ENCODE results near the gene PIM3. TPM values are rescaled to one million over a fixed set of nuclear protein-coding genes. Genes with fewer than 3 reads are reported as not detected.

The PIM3 gene
- total RNA-seq, 4 donors from 2014 or later: 31.7 to 106 (median 53.6) TPM

DNA sequence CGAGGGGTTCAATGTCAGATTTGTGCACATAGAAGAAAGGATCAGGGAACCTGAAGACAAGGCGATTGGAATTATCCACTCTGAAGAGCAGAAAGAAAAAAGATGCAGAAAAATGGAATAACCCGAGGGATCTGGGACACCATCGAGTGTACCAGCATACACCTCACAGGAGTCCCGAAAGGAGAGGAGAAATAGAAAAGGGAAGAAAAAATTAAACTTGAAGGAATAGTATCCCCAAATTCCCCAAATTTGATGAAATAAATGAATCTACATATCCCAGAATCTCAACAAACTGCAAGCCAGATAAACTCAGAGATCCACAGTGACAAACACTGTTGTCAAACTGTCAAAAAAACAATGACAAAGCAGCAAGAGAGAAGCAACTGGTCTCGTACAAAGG lies 30.6 kb downstream of the PIM3 start:
- H3K9me3 ChIP-seq: peaks cover 0 to 9% of the 10 kb centered on the region in 2 donors
- intact Hi-C loops (cut with DNase I; ENCODE audit: low total_unique reads): no loop called here
- TF ChIP-seq, protein P1, sequence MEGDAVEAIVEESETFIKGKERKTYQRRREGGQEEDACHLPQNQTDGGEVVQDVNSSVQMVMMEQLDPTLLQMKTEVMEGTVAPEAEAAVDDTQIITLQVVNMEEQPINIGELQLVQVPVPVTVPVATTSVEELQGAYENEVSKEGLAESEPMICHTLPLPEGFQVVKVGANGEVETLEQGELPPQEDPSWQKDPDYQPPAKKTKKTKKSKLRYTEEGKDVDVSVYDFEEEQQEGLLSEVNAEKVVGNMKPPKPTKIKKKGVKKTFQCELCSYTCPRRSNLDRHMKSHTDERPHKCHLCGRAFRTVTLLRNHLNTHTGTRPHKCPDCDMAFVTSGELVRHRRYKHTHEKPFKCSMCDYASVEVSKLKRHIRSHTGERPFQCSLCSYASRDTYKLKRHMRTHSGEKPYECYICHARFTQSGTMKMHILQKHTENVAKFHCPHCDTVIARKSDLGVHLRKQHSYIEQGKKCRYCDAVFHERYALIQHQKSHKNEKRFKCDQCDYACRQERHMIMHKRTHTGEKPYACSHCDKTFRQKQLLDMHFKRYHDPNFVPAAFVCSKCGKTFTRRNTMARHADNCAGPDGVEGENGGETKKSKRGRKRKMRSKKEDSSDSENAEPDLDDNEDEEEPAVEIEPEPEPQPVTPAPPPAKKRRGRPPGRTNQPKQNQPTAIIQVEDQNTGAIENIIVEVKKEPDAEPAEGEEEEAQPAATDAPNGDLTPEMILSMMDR (IDR thresholded peaks at IDR 0.05): no peak
- TF ChIP-seq POLR2A (IDR thresholded peaks at IDR 0.05): no peak
- no peaks in the 10 kb centered on the region for H3K36me3 ChIP-seq
- no peak overlapping the region for H3K4me3 ChIP-seq
- H3K4me1 ChIP-seq: no peaks in the 10 kb centered on the region
- no peak for DNase-seq
- H3K27ac ChIP-seq: no peak overlapping the region
- no peaks in the 10 kb centered on the region for H3K27me3 ChIP-seq

GRCh38 chr22:49991907-49992533 lies 31.4 kb downstream of the PIM3 start:
- TF ChIP-seq, protein P1 (IDR thresholded peaks at IDR 0.05): no peak
- no peak for TF ChIP-seq POLR2A (IDR thresholded peaks at IDR 0.05)
- Histone ChIP-seq H3K9me3 (peaks cover 0 to 9% of the 10 kb centered on the region in 2 donors), H3K27ac (no peak overlapping the region), H3K4me1 (no peaks in the 10 kb centered on the region), H3K4me3 (no peak overlapping the region), H3K27me3 (no peaks in the 10 kb centered on the region), H3K36me3 (no peaks in the 10 kb centered on the region)
- intact Hi-C loops (cut with DNase I; ENCODE audit: low total_unique reads): no loop called here
- no peak for DNase-seq

DNA sequence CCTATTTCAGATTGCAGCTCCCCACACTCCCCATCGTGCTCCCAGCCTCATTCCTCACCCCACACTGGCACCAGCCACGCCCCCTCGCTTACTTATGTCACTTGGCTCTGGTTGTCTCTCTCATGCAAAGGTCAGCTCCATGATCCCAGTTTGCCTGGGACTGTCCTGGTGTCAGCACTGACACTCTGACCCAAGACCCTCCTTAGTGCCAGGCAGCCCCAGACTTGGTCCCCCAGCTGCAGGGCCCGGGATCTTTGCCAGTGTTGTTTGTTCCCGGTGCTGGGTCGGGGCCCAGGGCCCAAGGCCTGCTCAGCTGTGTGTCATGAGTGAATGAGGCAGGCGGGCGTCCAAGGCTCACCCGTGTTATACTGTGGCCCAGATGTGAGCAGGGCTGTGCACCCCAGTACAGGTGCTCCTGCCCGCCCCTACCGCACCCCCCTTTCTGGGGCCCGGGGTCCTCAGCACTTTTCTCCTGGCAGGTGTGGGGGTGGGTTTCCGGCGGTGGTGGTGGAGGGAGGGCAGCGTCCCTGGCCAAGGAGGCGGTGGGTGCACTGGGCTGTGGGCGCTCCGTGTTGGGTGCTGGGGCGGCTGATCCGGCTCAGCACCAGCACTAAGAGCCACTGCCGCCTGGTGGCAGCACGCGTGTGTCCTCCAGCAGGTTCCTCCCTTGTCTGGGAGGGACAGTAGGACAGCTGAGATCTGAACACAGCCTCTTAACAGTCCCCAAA lies 32.5 kb downstream of the PIM3 start:
- intact Hi-C loops (cut with DNase I; ENCODE audit: low total_unique reads): no loop called here

GRCh38 chr22:49993649-49994360 lies 33.2 kb downstream of the PIM3 start:
- no peak for DNase-seq

More for the DNA sequence above, 32.5 kb downstream of the PIM3 start:
- Histone ChIP-seq H3K36me3 (no peaks in the 10 kb centered on the region), H3K4me1 (no peaks in the 10 kb centered on the region), H3K27ac (no peak overlapping the region), H3K27me3 (no peaks in the 10 kb centered on the region), H3K4me3 (no peak overlapping the region), H3K9me3 (peaks cover 0 to 9% of the 10 kb centered on the region in 2 donors)
- peak in 1 of 2 donors; percentile 31 for DNase-seq
- TF ChIP-seq, protein P1 (IDR thresholded peaks at IDR 0.05): peak; percentile 34 to 68 (median 54)
- no peak for TF ChIP-seq POLR2A (IDR thresholded peaks at IDR 0.05)

More at GRCh38 chr22:49993649-49994360, 33.2 kb downstream of the PIM3 start:
- Histone ChIP-seq H3K4me3 (no peak overlapping the region), H3K27ac (no peak overlapping the region), H3K9me3 (peaks cover 0 to 9% of the 10 kb centered on the region in 2 donors), H3K4me1 (no peaks in the 10 kb centered on the region), H3K36me3 (no peaks in the 10 kb centered on the region), H3K27me3 (no peaks in the 10 kb centered on the region)
- no peak for TF ChIP-seq POLR2A (IDR thresholded peaks at IDR 0.05)
- TF ChIP-seq, protein P1 (IDR thresholded peaks at IDR 0.05): no peak
- intact Hi-C loops (cut with DNase I; ENCODE audit: low total_unique reads): no loop called here

Data from uterus (tissue), 4 donors.